DOHH2 (cell line): ENCODE data around the gene OTOF.

ENCODE experiments used
- CTCF ChIP-seq: fragments of 200-600 bp; sonication (generic); IDR thresholded peaks from one replicate; pipeline ENCODE4 v1.5.1; 2014; ENCODE audit warnings: antibody characterized with exemption, mild to moderate bottlenecking, low read depth, low read length; ENCODE audit not compliant: poor library complexity, severe bottlenecking
- EZH2phosphoT487 ChIP-seq: fragments of 200-600 bp; sonication (generic); IDR thresholded peaks from 2 replicates; pipeline ENCODE4 v1.6.1; 2017; ENCODE audit warnings: borderline replicate concordance, mild to moderate bottlenecking, antibody characterized with exemption, low read length, moderate library complexity, mixed read lengths

GRCh38 chr2:26504002-26504401 is 26.1 kb upstream of the OTOF start:
- TF ChIP-seq CTCF (no peak), EZH2phosphoT487 (no peak)
